Measurements from ENCODE around the gene UBE2F. TPM values are rescaled to one million over a fixed set of nuclear protein-coding genes. Genes with fewer than 3 reads are reported as not detected.
"Not testable (repeated sequence)": the region's sequence is repeated elsewhere in the genome, so short reads cannot be mapped to it uniquely, and the experiment has no call there.

UBE2F gene
- total RNA-seq, 5 donors from 2014 or later (not counting 1 experiment from before 2014, with no cell fraction given), result 35.1 to 53.6 (median 37.3) TPM

- POLR2A ChIA-PET, result interaction anchor here in 1 of 2 donors (0.5 kb wide), 1 partner anchor 294 kb away, joined by 10 read pairs; no protein-coding TSS in a partner anchor
- WGBS (ENCODE audit: insufficient coverage), result 87% methylated on average over 4 of the region's 6 CpGs
- H3K36me3 ChIP-seq (ENCODE audit: control insufficient read depth in 2 of 2, extremely low read depth in 1 of 2, insufficient read depth in 1 of 2, low read length in 1 of 2), result peaks cover 5 to 50% of the 10 kb centered on the region in 2 donors
Observed at GRCh38 chr2:238043851-238044250, 77.0 kb downstream of the UBE2F start.

DNA sequence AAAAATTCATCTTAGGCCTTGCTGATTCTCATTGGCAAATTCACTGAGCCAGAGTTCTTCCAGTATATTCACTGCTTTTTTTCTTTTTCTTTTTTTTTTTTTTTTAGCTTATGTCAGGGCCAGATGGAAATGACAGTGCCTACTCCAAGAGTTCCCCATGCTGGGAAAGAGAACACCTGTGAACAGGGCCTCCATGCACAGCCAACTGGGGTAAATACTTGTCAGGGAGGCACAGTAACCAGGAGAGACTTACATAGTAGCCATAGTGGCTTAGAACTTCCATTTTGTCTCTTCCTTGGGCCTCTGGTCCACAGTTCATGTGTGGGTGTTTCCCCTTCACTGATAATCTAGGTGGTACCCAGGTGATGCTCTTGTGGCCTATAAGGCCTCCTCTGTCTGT is 78.8 kb downstream of the UBE2F start:
- Mint-ChIP-seq H3K27me3 (no peaks in the 10 kb centered on the region), H3K4me3 (no peak overlapping the region), H3K4me1 (peaks cover 0 to 8% (median 0%) of the 10 kb centered on the region in 3 donors), H3K36me3 (peaks cover 65% of the 10 kb centered on the region), H3K9me3 (peaks cover 4 to 21% (median 8%) of the 10 kb centered on the region in 3 donors), H3K27ac (no peak overlapping the region)
- no peak overlapping the region for H3K4me3 ChIP-seq (ENCODE audit: control insufficient read depth in 1 of 2, extremely low read depth in 1 of 2, low read length in 1 of 2)
- H3K27ac ChIP-seq (ENCODE audit: low read length), result no peak overlapping the region
- ATAC-seq (replicated peaks in 1 of 4) (no peak), DNase-seq (no peak)
- H3K36me3 ChIP-seq (ENCODE audit: control insufficient read depth in 2 of 2, extremely low read depth in 1 of 2, insufficient read depth in 1 of 2, low read length in 1 of 2), result peaks cover 5 to 34% of the 10 kb centered on the region in 2 donors
- ChIA-PET CTCF (no interaction called here), POLR2A (interaction anchor here in 1 of 2 donors (0.6 kb wide), 1 partner anchor 22 kb away, joined by 4 read pairs; no protein-coding TSS in a partner anchor)
- H3K4me1 ChIP-seq (ENCODE audit: control insufficient read depth in 1 of 2, extremely low read depth in 1 of 2, insufficient read depth in 2 of 2, low read length in 2 of 2), result no peaks in the 10 kb centered on the region
- no peaks in the 10 kb centered on the region for H3K27me3 ChIP-seq (replicated peaks in 1 of 2; ENCODE audit: control insufficient read depth in 2 of 2, extremely low read depth in 1 of 2, insufficient read depth in 2 of 2, low read length in 1 of 2)
- peaks cover 3% of the 10 kb centered on the region for H3K9me3 ChIP-seq

More at GRCh38 chr2:238043851-238044250, 77.0 kb downstream of the UBE2F start:
- DNase-seq (no peak), ATAC-seq (replicated peaks in 1 of 4) (no peak)
- Mint-ChIP-seq H3K4me1 (peaks cover 0 to 8% (median 0%) of the 10 kb centered on the region in 3 donors), H3K27ac (no peak overlapping the region), H3K27me3 (no peaks in the 10 kb centered on the region), H3K36me3 (peaks cover 78% of the 10 kb centered on the region), H3K4me3 (no peak overlapping the region), H3K9me3 (peaks cover 4 to 21% (median 8%) of the 10 kb centered on the region in 3 donors)
- Histone ChIP-seq H3K27ac (ENCODE audit: low read length) (no peak overlapping the region), H3K4me3 (ENCODE audit: control insufficient read depth in 1 of 2, extremely low read depth in 1 of 2, low read length in 1 of 2) (no peak overlapping the region), H3K9me3 (peaks cover 3% of the 10 kb centered on the region), H3K4me1 (ENCODE audit: control insufficient read depth in 1 of 2, extremely low read depth in 1 of 2, insufficient read depth in 2 of 2, low read length in 2 of 2) (no peaks in the 10 kb centered on the region), H3K27me3 (replicated peaks in 1 of 2; ENCODE audit: control insufficient read depth in 2 of 2, extremely low read depth in 1 of 2, insufficient read depth in 2 of 2, low read length in 1 of 2) (no peaks in the 10 kb centered on the region)
- CTCF ChIA-PET, result no interaction called here

DNA sequence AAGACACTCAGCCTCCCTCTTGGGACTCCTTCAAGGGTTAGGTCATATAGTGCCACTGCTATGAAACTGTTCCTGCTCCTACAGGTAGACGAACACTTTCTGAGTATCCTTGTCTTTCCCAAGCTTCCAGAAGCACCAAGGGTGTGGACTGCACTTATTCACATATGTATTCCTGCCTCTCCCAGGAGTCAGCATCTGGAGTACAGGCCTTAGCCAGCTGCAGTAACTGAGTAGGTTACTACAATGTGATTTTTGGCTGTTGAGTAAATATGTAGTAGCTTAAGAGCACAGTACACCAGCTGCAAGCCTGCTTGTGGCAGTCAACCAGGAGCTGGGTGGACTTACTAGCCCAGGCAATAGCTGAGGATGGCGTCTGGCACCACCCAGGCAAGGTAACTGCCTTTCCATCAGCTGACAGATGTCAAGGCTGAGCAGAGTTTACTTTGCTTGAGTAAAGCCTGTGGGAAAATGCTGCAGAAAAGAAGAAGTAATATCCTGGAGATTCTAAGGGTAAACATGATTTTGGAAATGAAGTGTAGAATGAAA is 80.0 kb downstream of the UBE2F start:
- WGBS (ENCODE audit: insufficient coverage), result 80% methylated on average over 1 of the region's 2 CpGs
- peaks cover 53% of the 10 kb centered on the region for H3K36me3 Mint-ChIP-seq
- H3K4me3 ChIP-seq (ENCODE audit: control insufficient read depth in 1 of 2, extremely low read depth in 1 of 2, low read length in 1 of 2), result no peak overlapping the region
- H3K9me3 Mint-ChIP-seq, result peaks cover 4 to 21% (median 8%) of the 10 kb centered on the region in 3 donors
- POLR2A ChIA-PET, result no interaction called here
- H3K36me3 ChIP-seq (ENCODE audit: control insufficient read depth in 2 of 2, extremely low read depth in 1 of 2, insufficient read depth in 1 of 2, low read length in 1 of 2), result peaks cover 0 to 25% of the 10 kb centered on the region in 2 donors
- H3K27ac Mint-ChIP-seq, result no peak overlapping the region
- DNase-seq (no peak), ATAC-seq (replicated peaks in 1 of 4) (no peak)
- CTCF ChIA-PET, result no interaction called here
- no peaks in the 10 kb centered on the region for H3K27me3 Mint-ChIP-seq
- H3K4me1 Mint-ChIP-seq, result peaks cover 0 to 2% (median 0%) of the 10 kb centered on the region in 3 donors
- H3K27ac ChIP-seq (ENCODE audit: low read length), result no peak overlapping the region
- no peak overlapping the region for H3K4me3 Mint-ChIP-seq
- H3K9me3 ChIP-seq, result peaks cover 3% of the 10 kb centered on the region
- no peaks in the 10 kb centered on the region for H3K27me3 ChIP-seq (replicated peaks in 1 of 2; ENCODE audit: control insufficient read depth in 2 of 2, extremely low read depth in 1 of 2, insufficient read depth in 2 of 2, low read length in 1 of 2)
- no peaks in the 10 kb centered on the region for H3K4me1 ChIP-seq (ENCODE audit: control insufficient read depth in 1 of 2, extremely low read depth in 1 of 2, insufficient read depth in 2 of 2, low read length in 2 of 2)

DNA sequence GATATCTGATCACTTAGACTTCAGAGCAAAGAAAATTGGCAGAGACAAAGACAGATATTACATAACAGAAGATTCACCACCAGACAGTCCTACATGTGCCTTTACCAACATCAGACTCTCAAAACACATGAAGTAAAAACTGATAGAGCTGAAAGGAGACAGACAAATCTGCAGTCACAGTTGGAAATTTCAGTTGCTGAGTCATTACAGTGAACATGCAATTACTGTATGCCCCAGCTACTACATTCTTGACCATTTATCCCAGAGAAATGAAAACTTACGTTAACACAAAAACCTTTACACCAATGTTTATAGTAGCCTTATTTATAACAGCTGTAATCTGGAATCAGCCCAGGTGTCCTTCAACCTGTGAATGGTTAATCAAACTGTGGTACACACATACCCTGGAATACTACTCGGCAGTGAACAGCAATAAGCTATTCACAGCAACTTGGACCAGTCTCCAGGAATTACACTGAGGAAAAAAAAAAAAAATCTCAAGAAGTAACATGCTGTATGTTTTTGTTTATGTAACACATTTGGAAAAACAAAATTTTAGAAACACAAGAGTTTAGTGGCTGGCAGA is 86.5 kb downstream of the UBE2F start:
- Mint-ChIP-seq H3K27ac (no peak overlapping the region), H3K4me3 (no peak overlapping the region), H3K36me3 (no peaks in the 10 kb centered on the region), H3K9me3 (peaks cover 0 to 6% (median 4%) of the 10 kb centered on the region in 3 donors), H3K4me1 (peaks cover 5 to 7% (median 5%) of the 10 kb centered on the region in 3 donors), H3K27me3 (peaks cover 20 to 22% of the 10 kb centered on the region in 2 donors)
- CTCF ChIA-PET, result no interaction called here
- DNase-seq, result no peak
- no peak for ATAC-seq (replicated peaks in 1 of 4)
- no CpG with 5 or more reads among the region's 2 CpGs for WGBS (ENCODE audit: insufficient coverage)
- Histone ChIP-seq H3K27ac (ENCODE audit: low read length) (no peak overlapping the region), H3K4me3 (ENCODE audit: control insufficient read depth in 1 of 2, extremely low read depth in 1 of 2, low read length in 1 of 2) (no peak overlapping the region), H3K9me3 (peaks cover 3% of the 10 kb centered on the region), H3K4me1 (ENCODE audit: control insufficient read depth in 1 of 2, extremely low read depth in 1 of 2, insufficient read depth in 2 of 2, low read length in 2 of 2) (peaks cover 0 to 8% of the 10 kb centered on the region in 2 experiments), H3K27me3 (replicated peaks in 1 of 2; ENCODE audit: control insufficient read depth in 2 of 2, extremely low read depth in 1 of 2, insufficient read depth in 2 of 2, low read length in 1 of 2) (peaks cover 0 to 25% of the 10 kb centered on the region in 2 experiments), H3K36me3 (ENCODE audit: control insufficient read depth in 2 of 2, extremely low read depth in 1 of 2, insufficient read depth in 1 of 2, low read length in 1 of 2) (no peaks in the 10 kb centered on the region)
- POLR2A ChIA-PET, result no interaction called here

DNA sequence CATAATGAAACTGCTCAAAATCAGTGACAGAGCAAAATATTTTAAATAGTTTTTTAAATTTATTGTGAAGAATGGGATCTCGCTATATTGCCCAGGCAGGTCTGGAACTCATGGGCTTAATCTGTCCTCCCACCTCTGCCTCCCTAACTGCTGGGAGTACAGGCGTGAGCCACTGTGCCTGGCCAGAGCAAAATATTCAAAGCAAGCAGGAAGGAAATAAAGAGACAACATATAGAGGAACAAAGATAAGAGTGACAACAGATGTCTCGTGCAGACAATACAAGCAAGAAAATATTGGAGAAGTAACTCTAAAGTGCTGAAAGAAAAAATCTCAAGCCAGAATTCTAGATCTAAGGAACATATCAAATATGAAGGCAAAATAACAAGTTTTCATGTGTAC is 89.0 kb downstream of the UBE2F start:
- Mint-ChIP-seq H3K36me3 (no peaks in the 10 kb centered on the region), H3K27ac (no peak overlapping the region), H3K27me3 (peaks cover 20 to 22% of the 10 kb centered on the region in 2 donors), H3K4me3 (no peak overlapping the region), H3K9me3 (peaks cover 0 to 4% (median 0%) of the 10 kb centered on the region in 3 donors), H3K4me1 (peaks cover 17 to 22% (median 19%) of the 10 kb centered on the region in 3 donors)
- ChIA-PET POLR2A (no interaction called here), CTCF (no interaction called here)
- DNase-seq (no peak), ATAC-seq (replicated peaks in 1 of 4) (no peak)
- Histone ChIP-seq H3K9me3 (no peaks in the 10 kb centered on the region), H3K4me3 (ENCODE audit: control insufficient read depth in 1 of 2, extremely low read depth in 1 of 2, low read length in 1 of 2) (no peak overlapping the region), H3K4me1 (ENCODE audit: control insufficient read depth in 1 of 2, extremely low read depth in 1 of 2, insufficient read depth in 2 of 2, low read length in 2 of 2) (peaks cover 0 to 18% of the 10 kb centered on the region in 2 experiments), H3K36me3 (ENCODE audit: control insufficient read depth in 2 of 2, extremely low read depth in 1 of 2, insufficient read depth in 1 of 2, low read length in 1 of 2) (no peaks in the 10 kb centered on the region), H3K27me3 (replicated peaks in 1 of 2; ENCODE audit: control insufficient read depth in 2 of 2, extremely low read depth in 1 of 2, insufficient read depth in 2 of 2, low read length in 1 of 2) (peaks cover 0 to 25% of the 10 kb centered on the region in 2 experiments), H3K27ac (ENCODE audit: low read length) (no peak overlapping the region)
- WGBS (ENCODE audit: insufficient coverage), result no CpG with 5 or more reads among the region's 3 CpGs

GRCh38 chr2:238057696-238058575 is 91.1 kb downstream of the UBE2F start:
- H3K4me1 ChIP-seq (ENCODE audit: control insufficient read depth in 1 of 2, extremely low read depth in 1 of 2, insufficient read depth in 2 of 2, low read length in 2 of 2), result peaks cover 4 to 32% of the 10 kb centered on the region in 2 experiments
- H3K36me3 Mint-ChIP-seq; H3K36me3 ChIP-seq (ENCODE audit: control insufficient read depth in 2 of 2, extremely low read depth in 1 of 2, insufficient read depth in 1 of 2, low read length in 1 of 2); H3K9me3 Mint-ChIP-seq; H3K4me3 Mint-ChIP-seq; H3K9me3 ChIP-seq; H3K4me3 ChIP-seq (ENCODE audit: control insufficient read depth in 1 of 2, extremely low read depth in 1 of 2, low read length in 1 of 2); ATAC-seq (replicated peaks in 1 of 4); H3K27ac ChIP-seq (ENCODE audit: low read length); H3K27ac Mint-ChIP-seq; POLR2A ChIA-PET; DNase-seq: not testable (repeated sequence)
- peaks cover 0 to 20% of the 10 kb centered on the region in 2 experiments for H3K27me3 ChIP-seq (replicated peaks in 1 of 2; ENCODE audit: control insufficient read depth in 2 of 2, extremely low read depth in 1 of 2, insufficient read depth in 2 of 2, low read length in 1 of 2)
- WGBS (ENCODE audit: insufficient coverage), result 94% methylated on average over 36 of the region's 44 CpGs
- Mint-ChIP-seq H3K4me1 (peaks cover 31 to 38% (median 33%) of the 10 kb centered on the region in 3 donors), H3K27me3 (peaks cover 20 to 22% of the 10 kb centered on the region in 2 donors)
- CTCF ChIA-PET, result interaction anchor here in 1 of 2 donors (0.9 kb wide), 1 partner anchor 98 kb away, joined by 3 read pairs; no protein-coding TSS in a partner anchor
